Activated CD4-positive, alpha-beta T cell treated with anti-CD3 and anti-CD28 coated beads for 36 hours (primary cell): ENCODE measurements around the gene ZG16B. TPM values are rescaled to one million over a fixed set of nuclear protein-coding genes. Genes with fewer than 3 reads are reported as not detected.

Source experiments
- total RNA-seq, 2 experiments: library from RNA; stranded (reverse); gene quantifications; one replicate each; pipeline ENCODE4 v1.2.3, GENCODE V29; 2021

Gene ZG16B
- total RNA-seq, 2 experiments from 2014 or later, result 0.65 to 1.2 TPM

Other genes with a start within 250 kb of the ZG16B start
- 10 to 100 TPM; 24.0 to 26.2 TPM for gene KCTD5, start 147.8 kb upstream of the ZG16B start, total RNA-seq
- 1 to 10 TPM; 2.3 to 2.4 TPM for gene PRSS27, start 110.1 kb upstream of the ZG16B start, total RNA-seq
- gene SRRM2, start 77.7 kb upstream of the ZG16B start, total RNA-seq, result 100 to 1,000 TPM; 517 to 598 TPM
- 100 to 1,000 TPM; 268 to 269 TPM for gene ELOB, start 53.0 kb upstream of the ZG16B start, total RNA-seq
- gene PRSS33, start 42.7 kb upstream of the ZG16B start, total RNA-seq, result not detected
- not detected for gene PRSS41, start 31.8 kb upstream of the ZG16B start, total RNA-seq
- under 1 TPM; 0.69 to 0.71 TPM for gene PRSS21, start 13.1 kb upstream of the ZG16B start, total RNA-seq
- gene PRSS22, start 27.9 kb downstream of the ZG16B start, total RNA-seq, result not detected
- 10 to 100 TPM; 16.8 to 17.3 TPM for gene FLYWCH2, start 52.9 kb downstream of the ZG16B start, total RNA-seq
- 10 to 100 TPM; 26.6 to 37.9 TPM for gene FLYWCH1, start 81.6 kb downstream of the ZG16B start, total RNA-seq
- gene KREMEN2, start 134.0 kb downstream of the ZG16B start, total RNA-seq, result not detected
- 10 to 100 TPM; 28.7 to 31.2 TPM for gene PAQR4, start 139.0 kb downstream of the ZG16B start, total RNA-seq
- gene PKMYT1, start 150.1 kb downstream of the ZG16B start, total RNA-seq, result 100 to 1,000 TPM; 101 to 117 TPM
- not detected for gene CLDN9, start 182.6 kb downstream of the ZG16B start, total RNA-seq
- not detected for gene CLDN6, start 187.9 kb downstream of the ZG16B start, total RNA-seq
- gene TNFRSF12A, start 190.1 kb downstream of the ZG16B start, total RNA-seq, result 1 to 10 TPM; 5.4 to 7.7 TPM
- 10 to 100 TPM; 30.0 to 30.7 TPM for gene HCFC1R1, start 193.6 kb downstream of the ZG16B start, total RNA-seq
- gene THOC6, start 193.7 kb downstream of the ZG16B start, total RNA-seq, result 10 to 100 TPM; 46.9 to 50.2 TPM
- gene BICDL2, start 206.6 kb downstream of the ZG16B start, total RNA-seq, result 1 to 10 TPM in 1 of 2 experiments, under 1 TPM in 1; 0.58 to 1.2 TPM
- under 1 TPM; 0.55 to 0.91 TPM for gene MMP25, start 216.3 kb downstream of the ZG16B start, total RNA-seq
- gene IL32, start 235.3 kb downstream of the ZG16B start, total RNA-seq, result 1,000 to 10,000 TPM; 1,864 to 2,360 TPM